ENCODE data around the gene SLC17A9.

The SLC17A9 gene, protein sequence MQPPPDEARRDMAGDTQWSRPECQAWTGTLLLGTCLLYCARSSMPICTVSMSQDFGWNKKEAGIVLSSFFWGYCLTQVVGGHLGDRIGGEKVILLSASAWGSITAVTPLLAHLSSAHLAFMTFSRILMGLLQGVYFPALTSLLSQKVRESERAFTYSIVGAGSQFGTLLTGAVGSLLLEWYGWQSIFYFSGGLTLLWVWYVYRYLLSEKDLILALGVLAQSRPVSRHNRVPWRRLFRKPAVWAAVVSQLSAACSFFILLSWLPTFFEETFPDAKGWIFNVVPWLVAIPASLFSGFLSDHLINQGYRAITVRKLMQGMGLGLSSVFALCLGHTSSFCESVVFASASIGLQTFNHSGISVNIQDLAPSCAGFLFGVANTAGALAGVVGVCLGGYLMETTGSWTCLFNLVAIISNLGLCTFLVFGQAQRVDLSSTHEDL

DNA sequence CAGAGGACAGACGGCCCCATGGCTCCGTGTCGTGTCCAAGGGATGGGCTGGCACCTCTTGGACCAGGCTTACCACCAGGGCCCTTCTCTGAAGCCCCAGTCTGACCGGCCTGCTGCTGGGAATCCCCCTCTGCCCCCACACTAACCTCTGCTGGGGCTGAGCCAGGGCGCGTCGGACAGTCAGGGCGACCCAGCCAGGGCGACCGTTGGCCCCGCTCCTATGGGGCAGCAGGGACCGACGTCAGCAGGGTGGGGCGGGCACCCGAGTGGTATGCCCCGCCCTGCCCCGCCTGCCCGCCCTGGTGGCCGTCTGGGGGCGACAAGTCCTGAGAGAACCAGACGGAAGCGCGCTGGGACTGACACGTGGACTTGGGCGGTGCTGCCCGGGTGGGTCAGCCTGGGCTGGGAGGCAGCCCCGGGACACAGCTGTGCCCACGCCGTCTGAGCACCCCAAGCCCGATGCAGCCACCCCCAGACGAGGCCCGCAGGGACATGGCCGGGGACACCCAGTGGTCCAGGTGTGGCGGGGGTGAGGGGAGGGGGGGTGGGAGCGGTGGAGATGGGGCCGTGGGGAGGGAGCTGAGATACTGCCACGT is at the start of gene SLC17A9:
Gene SLC17A9, plus strand, starts transcription at position 337 of the 595 bp plus-strand sequence. Its CDS starts 122 bp downstream, at position 459.
- FAIRE-seq: no peak

GRCh38 chr20:62902926-62903615 is 49.4 kb upstream of the SLC17A9 start:
- no peak for FAIRE-seq

GRCh38 chr20:62905536-62906117 is 46.9 kb upstream of the SLC17A9 start:
- FAIRE-seq: no peak

GRCh38 chr20:62906209-62906608 is 46.3 kb upstream of the SLC17A9 start:
- FAIRE-seq: no peak

DNA sequence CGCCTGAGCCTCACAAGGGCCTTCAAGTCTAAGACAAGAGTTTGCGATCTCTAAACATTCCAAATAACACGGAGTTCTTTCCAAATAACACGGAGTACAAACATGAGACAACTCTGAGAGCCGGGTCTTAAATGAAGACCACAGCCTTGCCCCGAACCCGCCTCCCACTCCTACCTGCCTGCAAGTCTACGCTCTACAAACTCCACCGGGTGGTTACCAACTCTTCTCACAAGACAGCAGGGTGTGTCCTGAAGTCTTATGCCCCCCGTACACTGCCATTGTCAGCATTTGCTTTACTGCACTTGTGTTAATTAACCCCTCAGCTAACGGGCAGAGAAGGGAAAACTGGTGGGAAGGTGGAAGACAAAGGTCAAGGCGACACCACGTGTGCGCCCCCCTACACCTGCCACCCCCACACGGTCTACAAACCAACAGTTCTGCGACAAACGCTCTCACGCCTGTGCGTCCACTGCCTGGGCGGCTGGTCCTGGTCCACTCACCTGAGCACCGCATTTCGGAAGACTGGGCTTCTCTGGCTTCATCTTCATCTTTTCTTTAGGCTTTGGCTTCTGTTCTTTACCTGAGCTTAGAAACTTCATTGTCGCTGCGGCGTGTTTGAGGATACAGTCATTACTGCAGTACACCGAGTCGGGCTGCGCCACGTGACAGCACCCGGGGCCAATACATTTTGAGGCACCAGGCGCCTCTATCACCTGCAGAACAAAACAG is 45.7 kb upstream of the SLC17A9 start:
- FAIRE-seq: no peak

DNA sequence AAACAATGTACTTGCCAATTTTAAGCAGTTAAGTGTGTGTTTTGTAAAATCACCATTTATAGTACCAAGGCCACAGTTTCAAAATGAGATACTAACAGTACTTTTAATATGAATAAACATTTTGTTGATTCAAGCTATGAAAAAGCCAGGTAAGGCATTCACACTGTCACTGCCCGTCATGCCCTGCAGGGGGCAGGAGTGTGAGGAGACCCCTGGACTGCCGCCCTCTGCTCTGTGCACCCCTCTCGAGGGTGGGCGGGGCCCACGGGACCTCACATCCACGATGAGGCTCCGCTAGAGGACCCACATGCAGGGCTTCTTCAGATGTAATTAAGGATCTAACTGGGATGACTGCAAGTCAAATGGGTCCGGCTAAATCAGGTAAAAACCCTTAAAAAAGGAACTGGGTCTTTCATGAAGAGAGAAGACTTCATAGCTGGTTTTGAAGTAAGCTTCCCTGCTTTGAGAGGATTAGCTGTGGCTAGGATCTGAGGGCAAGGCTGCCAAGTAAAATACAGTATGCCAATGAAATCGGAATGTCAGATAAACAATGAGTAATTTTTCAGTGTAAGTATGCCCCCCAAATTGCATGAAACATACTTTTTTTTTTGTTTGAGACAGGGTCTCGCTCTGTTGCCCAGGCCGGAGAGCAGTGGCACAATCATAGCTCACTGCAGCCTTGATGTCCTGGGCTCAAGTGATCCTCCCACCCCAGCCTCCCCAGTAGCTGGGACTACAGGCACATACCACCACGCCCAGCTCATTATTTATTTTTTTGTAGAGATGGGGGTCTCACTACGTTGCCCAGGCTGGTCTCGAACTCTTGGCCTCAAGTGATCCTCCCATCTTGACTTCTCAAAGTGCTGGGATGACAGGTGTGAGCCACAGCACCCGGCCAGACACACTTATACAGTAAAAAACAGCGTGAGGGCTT is 44.9 kb upstream of the SLC17A9 start:
- no peak for FAIRE-seq

DNA sequence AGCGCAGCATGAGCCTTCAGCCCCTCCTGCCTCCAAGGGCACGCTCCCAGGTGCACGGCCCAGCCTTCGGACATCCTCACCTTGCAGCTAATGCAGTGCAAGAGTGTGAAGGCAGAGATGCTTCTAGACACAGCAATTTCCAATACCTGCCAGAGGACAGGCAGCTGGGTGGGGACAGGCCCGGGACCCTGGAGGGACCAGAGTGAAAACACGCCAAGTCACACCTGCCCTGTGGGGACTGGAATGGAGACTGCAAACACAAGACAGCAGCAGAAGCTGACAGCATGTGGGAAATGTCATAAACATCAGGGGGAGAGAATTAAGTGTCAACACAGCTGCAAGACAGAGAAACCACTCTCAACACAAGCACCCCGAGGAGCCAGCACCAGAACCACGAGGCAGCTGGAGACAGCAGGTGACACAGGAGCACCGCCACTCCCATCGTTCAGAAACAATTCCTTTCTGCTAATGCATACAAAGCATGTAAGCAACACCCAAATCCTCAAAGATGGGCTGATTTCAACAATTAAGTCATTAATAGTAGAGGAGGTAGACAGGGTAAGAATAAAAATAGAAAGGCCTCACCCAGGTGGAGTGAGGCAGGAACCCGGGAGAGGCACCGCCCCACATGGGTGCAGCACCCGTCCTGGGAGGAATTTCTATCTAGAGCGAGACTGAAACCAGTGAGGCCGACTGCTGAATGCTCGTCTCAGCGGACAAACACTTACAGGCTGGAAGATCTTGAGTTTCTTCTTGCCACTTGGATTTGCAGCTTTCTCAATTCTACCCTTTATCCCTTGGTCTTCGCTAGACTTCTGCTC is 43.3 kb upstream of the SLC17A9 start:
- FAIRE-seq: no peak

DNA sequence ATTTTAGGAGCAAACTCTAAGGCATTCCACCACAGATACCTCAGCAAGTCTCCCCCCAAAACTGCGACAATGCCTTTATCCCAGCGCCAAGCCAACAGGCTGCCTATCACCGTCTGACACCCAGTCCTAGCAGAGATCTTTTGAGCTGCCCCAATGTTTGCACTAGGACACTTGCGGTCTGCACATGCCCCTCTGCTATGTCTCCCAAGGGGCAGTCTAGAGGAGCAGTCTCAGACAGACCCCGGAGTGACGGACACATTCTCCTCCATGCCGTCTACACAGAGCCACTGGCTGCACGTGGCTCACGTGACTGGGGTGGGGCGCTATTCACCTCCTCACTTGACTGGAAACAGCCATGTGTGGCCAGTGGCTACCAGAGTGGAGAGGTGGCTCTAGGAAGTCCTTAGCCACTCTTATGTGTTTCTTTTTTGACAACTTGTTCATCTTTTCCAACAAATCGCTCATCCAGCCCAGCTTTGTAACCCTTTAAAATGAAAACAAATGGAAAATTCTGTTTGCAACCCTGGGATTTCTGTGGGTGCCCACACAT is 42.2 kb upstream of the SLC17A9 start:
- FAIRE-seq: no peak

DNA sequence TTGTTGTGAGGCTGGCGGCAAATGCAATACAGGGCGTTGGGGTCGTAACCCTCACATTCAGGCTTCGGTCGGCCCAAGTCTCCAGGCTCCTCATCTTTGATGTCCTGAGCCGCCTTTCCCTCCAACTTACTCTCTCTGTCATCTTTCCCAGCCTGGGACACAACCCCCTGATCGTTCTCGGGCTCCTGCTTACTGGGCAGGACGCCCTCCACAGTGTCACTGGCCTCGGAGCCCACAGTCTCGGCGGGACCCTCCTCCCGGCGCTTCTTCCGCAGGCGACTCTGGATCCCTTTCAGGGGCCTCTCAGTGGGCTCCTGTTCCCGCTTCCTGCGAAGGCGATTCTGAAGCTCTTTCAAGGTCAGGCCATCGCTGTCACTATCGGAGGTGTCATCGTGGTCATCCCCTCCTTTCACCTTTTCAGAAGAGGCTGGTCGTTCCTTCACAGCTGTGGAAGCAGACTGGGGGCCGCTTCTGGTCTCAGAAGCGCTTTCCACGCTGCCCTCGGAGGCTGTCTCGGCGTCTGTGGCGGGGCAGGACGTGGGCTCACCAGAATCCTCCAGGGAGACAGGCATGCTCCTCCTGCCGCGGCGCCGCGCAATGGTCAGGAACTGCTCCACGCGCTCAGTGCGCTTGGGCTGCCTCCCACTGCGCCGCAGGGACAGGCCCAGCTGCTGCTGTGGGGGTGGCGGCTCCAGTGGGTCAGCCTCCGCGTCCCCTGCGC is 41.6 kb upstream of the SLC17A9 start:
- no peak for FAIRE-seq

- no peak for FAIRE-seq
Observed at GRCh38 chr20:62911701-62912280, 40.7 kb upstream of the SLC17A9 start.

GRCh38 chr20:62913043-62913630 is 39.4 kb upstream of the SLC17A9 start:
- no peak for FAIRE-seq

- no peak for FAIRE-seq
Observed at GRCh38 chr20:62914436-62914835, 38.1 kb upstream of the SLC17A9 start.

DNA sequence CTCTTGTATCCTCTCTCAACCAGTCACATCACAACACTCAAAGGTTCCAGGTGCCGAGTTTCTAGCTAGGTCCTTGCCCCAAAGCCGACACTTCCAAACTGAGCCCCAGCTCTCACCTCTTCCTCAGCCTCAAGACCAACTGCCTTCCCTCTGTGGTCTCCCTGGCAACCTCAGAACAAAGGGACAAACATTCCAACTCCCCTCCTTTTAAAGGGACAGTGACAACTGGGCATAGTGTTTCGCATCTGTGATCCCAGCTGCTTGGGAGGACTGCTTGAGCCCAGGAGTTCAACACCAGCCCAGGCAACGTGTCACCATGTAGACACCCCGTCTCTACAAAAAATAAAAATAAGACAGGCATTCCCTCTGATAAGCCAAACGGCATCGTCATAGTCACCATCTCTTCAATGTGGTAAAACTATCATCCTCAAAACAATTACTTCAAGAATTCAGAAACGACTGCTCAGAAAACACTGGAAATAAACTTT is 37.5 kb upstream of the SLC17A9 start:
- FAIRE-seq: no peak

DNA sequence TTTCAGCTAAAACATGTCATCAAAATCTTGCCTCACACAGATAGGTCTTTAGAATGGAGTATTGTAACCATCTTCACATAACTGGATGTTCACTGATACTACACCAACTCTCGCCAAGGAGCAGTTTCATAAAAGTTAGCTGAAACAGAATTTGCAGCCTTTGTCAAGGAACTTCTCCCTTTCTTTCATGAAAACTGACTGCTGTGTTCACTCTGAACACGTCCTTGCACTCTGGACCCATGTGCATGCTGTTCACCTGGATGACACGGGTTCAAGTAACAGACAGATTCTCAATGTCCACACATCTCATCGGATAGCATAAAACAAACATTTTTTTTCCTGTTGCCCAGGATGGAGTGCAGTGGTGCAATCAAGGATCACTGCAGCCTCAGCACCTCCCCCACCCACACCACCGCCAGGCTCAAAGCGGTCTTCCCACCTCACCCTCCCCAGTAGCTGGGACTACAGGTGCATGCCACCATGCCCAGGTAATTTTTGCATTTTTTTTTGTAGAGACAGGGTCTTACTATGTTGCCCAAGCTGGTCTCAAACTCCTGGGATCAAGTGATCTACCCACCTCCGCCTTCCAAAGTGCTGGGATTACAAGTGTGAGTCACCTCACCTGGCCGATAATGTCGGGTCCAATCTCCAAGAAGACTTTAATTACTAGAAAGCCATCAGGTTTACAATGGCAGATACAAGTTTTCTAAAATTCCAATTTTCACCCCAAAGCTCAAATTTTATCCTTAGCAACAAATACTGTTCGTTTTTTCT is 35.6 kb upstream of the SLC17A9 start:
- FAIRE-seq: no peak

- no peak for FAIRE-seq
Observed at GRCh38 chr20:62917720-62918119, 34.8 kb upstream of the SLC17A9 start.

DNA sequence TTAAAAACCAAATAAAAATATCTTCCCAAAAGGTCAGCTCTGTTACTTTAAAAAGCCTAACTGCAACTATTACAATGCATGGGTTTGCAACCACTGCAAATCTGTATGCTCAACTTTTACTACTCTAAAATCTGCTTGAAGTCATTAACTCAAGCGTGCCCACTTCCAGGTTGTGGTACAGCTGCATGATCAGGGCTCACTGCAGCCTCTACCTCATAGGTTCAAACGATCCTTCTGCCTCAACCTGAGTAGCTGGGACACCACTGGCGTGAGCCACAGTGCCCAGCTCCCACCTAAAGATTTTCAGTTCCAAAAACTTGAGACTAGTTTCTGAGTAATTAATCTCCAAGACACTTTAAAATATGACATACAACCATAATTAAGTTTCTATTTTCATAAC is 34.4 kb upstream of the SLC17A9 start:
- FAIRE-seq: no peak

GRCh38 chr20:62918831-62919230 is 33.7 kb upstream of the SLC17A9 start:
- no peak for FAIRE-seq

Data from A204.1 (cell line).